Fibroblast of skin of right biceps (primary cell): ENCODE data around the gene ELAPOR1.
"Not testable (repeated sequence)": the region's sequence is repeated elsewhere in the genome, so short reads cannot be mapped to it uniquely, and the experiment has no call there.

Experiments
- DNase-seq: peaks from one replicate; pipeline ENCODE4 v3.0.0-alpha.2; 2013

The ELAPOR1 gene

GRCh38 chr1:109138358-109138757 lies 24.4 kb downstream of the ELAPOR1 start:
- no peak for DNase-seq

GRCh38 chr1:109140392-109140791 lies 26.5 kb downstream of the ELAPOR1 start:
- no peak for DNase-seq

- no peak for DNase-seq
These were observed 28.3 kb downstream of the ELAPOR1 start for GRCh38 chr1:109142260-109142659.

DNA sequence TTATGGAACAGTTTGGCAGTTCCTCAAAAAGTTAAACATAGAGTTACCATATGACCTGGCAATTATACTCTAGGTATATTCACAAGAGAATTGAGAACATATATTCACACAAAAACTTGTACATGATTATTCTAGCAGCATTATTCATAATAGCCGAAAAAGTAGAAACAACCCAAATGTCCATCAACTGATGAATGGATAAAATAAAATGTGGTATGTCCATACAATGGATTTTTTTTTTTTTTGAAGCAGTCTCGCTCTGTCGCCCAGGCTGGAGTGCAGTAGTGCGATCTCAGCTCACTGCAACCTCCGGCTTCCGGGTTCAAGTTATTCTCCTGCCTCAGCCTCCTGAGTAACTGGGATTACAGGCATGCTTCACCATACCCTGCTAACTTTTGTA lies 28.8 kb downstream of the ELAPOR1 start:
- DNase-seq = not testable (repeated sequence)

- DNase-seq = no peak
These were observed 35.2 kb downstream of the ELAPOR1 start for GRCh38 chr1:109148987-109149561.

DNA sequence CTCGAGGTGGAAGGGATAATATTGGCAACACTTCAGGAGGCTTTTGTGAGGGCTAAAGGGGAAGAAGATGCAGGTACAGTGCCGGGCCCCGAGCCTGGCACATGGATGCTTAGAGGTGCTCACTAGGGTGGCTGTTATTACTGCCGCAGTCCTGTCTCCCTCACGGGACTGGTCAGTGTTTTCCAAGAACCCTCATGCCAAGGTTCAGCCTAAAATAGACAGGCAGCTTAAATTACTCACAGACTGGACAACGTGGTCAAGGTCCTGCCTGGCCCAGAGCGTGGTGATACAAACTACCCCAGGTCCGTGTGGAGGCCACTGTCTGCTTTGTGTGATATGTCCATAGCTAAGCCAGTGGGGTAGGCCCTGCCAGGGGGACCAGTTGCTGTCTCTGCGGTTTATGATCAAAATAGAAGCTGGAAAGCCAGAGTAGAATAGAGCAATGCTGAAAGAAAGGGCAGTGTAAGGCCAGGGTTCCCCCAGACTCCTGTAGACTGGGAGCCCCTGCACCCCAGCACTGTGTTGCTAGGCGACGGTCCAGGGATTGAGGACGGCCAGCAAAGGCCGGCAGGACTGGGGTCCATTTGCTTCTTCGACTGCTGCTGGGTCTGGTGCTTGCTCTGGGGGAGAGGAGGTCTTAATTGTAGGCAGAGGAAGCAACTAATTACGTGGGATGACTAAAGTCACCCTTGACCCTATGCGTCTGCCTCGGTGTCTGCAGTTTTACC lies 36.1 kb downstream of the ELAPOR1 start:
- no peak for DNase-seq

DNA sequence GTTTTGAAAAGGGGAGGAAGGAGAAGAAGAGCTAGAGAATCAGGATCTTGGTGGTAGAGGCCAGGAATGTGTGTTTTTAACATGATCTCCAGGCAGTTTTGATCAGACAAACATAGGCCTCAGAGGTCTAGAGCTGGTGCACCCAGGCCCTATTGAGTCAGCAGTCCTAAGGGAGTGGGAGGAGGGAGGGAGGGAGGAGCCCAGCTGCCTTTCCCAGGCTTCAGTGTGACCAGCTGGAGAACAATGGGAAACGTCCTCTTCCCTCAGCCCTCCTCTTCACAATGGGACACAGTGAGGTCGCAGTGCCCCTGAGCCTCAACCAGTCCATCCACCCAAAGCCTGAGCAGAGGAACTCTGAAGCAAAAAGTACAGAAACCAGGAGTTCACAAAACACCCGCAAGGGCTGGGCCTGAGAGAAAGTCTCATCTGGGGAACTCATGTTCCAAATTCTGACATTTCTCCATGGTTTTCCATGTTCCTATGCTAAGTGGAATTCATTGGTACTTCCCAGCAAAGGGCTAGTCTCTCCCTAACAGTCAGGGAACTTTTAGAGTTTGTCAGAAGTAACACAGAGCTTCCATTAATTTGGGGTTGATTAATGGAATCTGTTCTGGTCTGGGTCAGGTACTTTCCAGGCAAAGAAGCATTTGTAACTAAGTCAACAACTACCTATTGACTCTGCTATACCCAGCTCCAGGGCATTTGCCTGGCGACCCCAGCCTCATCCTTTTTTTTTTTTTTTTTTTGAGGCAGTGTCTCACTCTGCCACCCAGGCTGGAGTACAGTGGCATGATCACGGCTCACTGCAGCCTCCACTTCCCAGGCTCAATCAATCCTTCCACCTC lies 37.5 kb downstream of the ELAPOR1 start:
- DNase-seq = peak; percentile 51

GRCh38 chr1:109152196-109152595 lies 38.3 kb downstream of the ELAPOR1 start:
- no peak for DNase-seq

DNA sequence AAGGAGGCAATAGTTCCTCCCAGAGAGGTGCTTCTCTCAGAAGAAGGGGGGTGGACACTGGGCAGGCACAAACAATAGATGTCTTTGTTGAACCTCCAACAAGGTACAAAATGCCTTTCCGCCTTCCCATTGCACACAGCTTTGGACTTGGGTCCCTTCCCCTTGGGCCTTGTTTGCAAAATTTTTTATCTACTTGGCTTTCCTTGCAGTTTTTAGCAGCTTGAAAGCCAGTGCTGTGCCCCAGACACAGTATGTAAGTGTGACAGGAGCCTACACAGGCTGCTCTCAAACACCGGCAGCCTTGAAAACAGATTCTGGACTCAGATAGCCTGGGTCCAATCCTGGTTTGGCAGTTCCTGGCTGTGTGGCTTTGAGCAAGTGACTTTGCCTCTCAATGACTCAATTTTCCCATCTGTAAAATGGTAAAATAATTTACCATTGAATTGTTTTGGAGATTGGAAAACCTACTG lies 43.0 kb downstream of the ELAPOR1 start:
- DNase-seq = no peak

DNA sequence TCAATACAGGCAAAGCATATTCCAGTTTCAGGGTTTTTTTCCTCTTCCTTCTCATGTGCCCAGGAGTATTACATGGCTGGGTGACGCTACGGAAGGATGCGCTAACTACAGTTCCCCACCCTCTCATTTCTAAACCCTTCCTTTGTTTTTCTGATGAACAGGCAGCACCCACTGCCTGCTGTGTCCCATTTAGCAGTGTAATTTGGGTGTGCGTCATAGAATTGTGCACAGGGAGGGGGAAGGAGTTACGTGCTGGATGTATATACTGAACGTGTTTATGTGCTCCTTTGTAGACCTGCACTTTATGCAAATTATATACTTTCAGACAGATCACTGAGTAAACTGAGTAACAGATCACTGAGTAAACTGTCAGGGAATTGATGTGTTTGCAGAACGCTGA lies 44.5 kb downstream of the ELAPOR1 start:
- DNase-seq = no peak

- no peak for DNase-seq
These were observed 45.4 kb downstream of the ELAPOR1 start for GRCh38 chr1:109159326-109159725.

- DNase-seq = no peak
These were observed 46.3 kb downstream of the ELAPOR1 start for GRCh38 chr1:109160071-109160840.

DNA sequence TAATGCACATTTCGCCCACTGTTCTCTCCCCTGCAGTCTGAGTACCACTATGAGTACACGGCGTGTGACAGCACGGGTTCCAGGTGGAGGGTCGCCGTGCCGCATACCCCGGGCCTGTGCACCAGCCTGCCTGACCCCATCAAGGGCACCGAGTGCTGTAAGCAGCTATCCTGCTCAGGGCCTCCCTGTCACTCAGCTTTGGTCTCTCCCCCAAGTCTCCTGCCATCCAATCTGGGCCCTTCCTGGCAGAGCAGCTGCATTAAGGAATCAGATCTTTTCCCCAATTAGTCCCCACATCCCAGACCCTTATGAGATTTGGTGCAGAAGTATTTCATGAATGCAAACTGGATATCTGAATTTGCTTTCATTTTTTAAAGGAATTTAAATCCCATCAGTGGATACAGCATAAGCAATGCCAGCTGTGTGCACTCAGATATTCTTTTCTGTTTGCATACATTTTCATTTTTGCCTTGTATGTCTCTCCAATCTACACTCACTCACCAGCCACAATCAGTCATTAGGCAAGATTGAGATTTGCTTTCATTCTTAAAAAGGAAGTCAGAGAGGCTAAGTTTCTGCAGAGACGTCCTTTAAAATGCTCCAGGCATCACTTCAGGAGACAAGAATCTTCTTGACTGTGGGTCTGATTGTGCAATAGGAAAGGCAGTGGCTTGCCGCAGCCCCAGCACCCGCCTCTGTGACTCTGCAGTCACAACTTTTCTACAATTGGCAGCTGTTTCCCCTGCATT lies 48.1 kb downstream of the ELAPOR1 start:
- peak; percentile 91 for DNase-seq

GRCh38 chr1:109162626-109163025 lies 48.7 kb downstream of the ELAPOR1 start:
- DNase-seq = no peak

GRCh38 chr1:109163551-109163950 lies 49.6 kb downstream of the ELAPOR1 start:
- DNase-seq = no peak
